8988T (cell line): ENCODE measurements around the gene NYAP2.

Source experiments
- DNase-seq: peaks from one replicate; pipeline ENCODE4 v3.0.0; 2011

NYAP2 gene

GRCh38 chr2:225569995-225570394, 170.5 kb downstream of the NYAP2 start:
- DNase-seq = no peak

- DNase-seq = no peak
Measured at GRCh38 chr2:225573603-225574002, 174.1 kb downstream of the NYAP2 start.

GRCh38 chr2:225574582-225575138, 175.2 kb downstream of the NYAP2 start:
- DNase-seq = no peak

GRCh38 chr2:225581135-225581534, 181.6 kb downstream of the NYAP2 start:
- no peak for DNase-seq

- no peak for DNase-seq
Measured at GRCh38 chr2:225581906-225582305, 182.4 kb downstream of the NYAP2 start.

- DNase-seq = no peak
Measured at GRCh38 chr2:225582355-225583116, 183.0 kb downstream of the NYAP2 start.

GRCh38 chr2:225584796-225585195, 185.3 kb downstream of the NYAP2 start:
- DNase-seq = no peak

- no peak for DNase-seq
Measured at GRCh38 chr2:225590932-225591331, 191.4 kb downstream of the NYAP2 start.

GRCh38 chr2:225597911-225598310, 198.4 kb downstream of the NYAP2 start:
- DNase-seq = no peak

- no peak for DNase-seq
Measured at GRCh38 chr2:225598426-225598825, 198.9 kb downstream of the NYAP2 start.

GRCh38 chr2:225598897-225599296, 199.4 kb downstream of the NYAP2 start:
- no peak for DNase-seq

GRCh38 chr2:225599856-225600255, 200.3 kb downstream of the NYAP2 start:
- DNase-seq = no peak

- DNase-seq = no peak
Measured at GRCh38 chr2:225600444-225600843, 200.9 kb downstream of the NYAP2 start.

GRCh38 chr2:225600865-225601264, 201.4 kb downstream of the NYAP2 start:
- no peak for DNase-seq

GRCh38 chr2:225602205-225602604, 202.7 kb downstream of the NYAP2 start:
- DNase-seq = no peak

GRCh38 chr2:225608136-225608535, 208.6 kb downstream of the NYAP2 start:
- DNase-seq = no peak

- no peak for DNase-seq
Measured at GRCh38 chr2:225612636-225613035, 213.1 kb downstream of the NYAP2 start.

GRCh38 chr2:225614915-225615314, 215.4 kb downstream of the NYAP2 start:
- DNase-seq = no peak

GRCh38 chr2:225615514-225615913, 216.0 kb downstream of the NYAP2 start:
- no peak for DNase-seq

- DNase-seq = no peak
Measured at GRCh38 chr2:225616372-225616771, 216.9 kb downstream of the NYAP2 start.

GRCh38 chr2:225616848-225617247, 217.3 kb downstream of the NYAP2 start:
- DNase-seq = no peak

- DNase-seq = no peak
Measured at GRCh38 chr2:225620227-225620626, 220.7 kb downstream of the NYAP2 start.

GRCh38 chr2:225630824-225631533, 231.5 kb downstream of the NYAP2 start:
- DNase-seq = no peak

- no peak for DNase-seq
Measured at GRCh38 chr2:225632351-225632750, 232.8 kb downstream of the NYAP2 start.
